HepG2 (cell line): ENCODE data around the gene SKI. TPM values are rescaled to one million over a fixed set of nuclear protein-coding genes. Genes with fewer than 3 reads are reported as not detected.
A peak's percentile ranks its signal among the peaks of the same experiment; 100 is the strongest.

Experiments used
- CBX2 ChIP-seq, 2 experiments: fragments of 200-600 bp in 1 of 2; sonication (generic); formaldehyde crosslinking in 1 of 2; IDR thresholded peaks; 2 replicates each; pipeline versions ENCODE4 v1.7.0 to v1.8.1; 2018 to 2022; ENCODE audit warnings: low read depth in 2 of 2, low read length in 1 of 2, mild to moderate bottlenecking in 1 of 2, missing genetic modification reagents in 1 of 2
- DDIT3 ChIP-seq: sonication (generic); formaldehyde crosslinking; IDR thresholded peaks from 2 replicates; pipeline ENCODE4 v1.4.0; 2020; ENCODE audit warnings: mild to moderate bottlenecking, missing genetic modification reagents
- DMTF1 ChIP-seq: sonication (generic); formaldehyde crosslinking; IDR thresholded peaks from 2 replicates; pipeline ENCODE4 v1.4.0; 2020; ENCODE audit warnings: mild to moderate bottlenecking, missing genetic modification reagents
- FUBP1 ChIP-seq: sonication (generic); formaldehyde crosslinking; IDR thresholded peaks from 2 replicates; pipeline ENCODE4 v1.5.1; 2020; ENCODE audit warnings: missing genetic modification reagents, mild to moderate bottlenecking, borderline replicate concordance
- IRF1 ChIP-seq: sonication (generic); formaldehyde crosslinking; IDR thresholded peaks from 2 replicates; pipeline ENCODE4 v1.4.0; 2020; ENCODE audit warnings: low read depth, mild to moderate bottlenecking, missing genetic modification reagents
- KDM2A ChIP-seq: sonication (generic); formaldehyde crosslinking; IDR thresholded peaks from 2 replicates; pipeline ENCODE4 v1.4.0; 2020; ENCODE audit warnings: low read depth, missing genetic modification reagents, borderline replicate concordance
- KDM5B ChIP-seq: sonication (generic); formaldehyde crosslinking; IDR thresholded peaks from 2 replicates; pipeline ENCODE4 v1.4.0; 2020; ENCODE audit warnings: missing genetic modification reagents, mild to moderate bottlenecking, borderline replicate concordance
- RXRA ChIP-seq: sonication (generic); formaldehyde crosslinking; IDR thresholded peaks from 2 replicates; pipeline ENCODE4 v1.5.1; 2020; ENCODE audit warnings: missing genetic modification reagents
- SOX13 ChIP-seq, 3 experiments: fragments of 450-650 bp in 1 of 3; sonication (generic) in 1 of 3; formaldehyde crosslinking in 1 of 3; IDR thresholded peaks in 2 of 3; conservative IDR thresholded peaks in 1 of 3; 2 replicates each; pipeline versions ENCODE4 v1.5.0 to v1.6.1; 2016 to 2020; ENCODE audit warnings: antibody characterized with exemption in 1 of 3, mild to moderate bottlenecking in 1 of 3, missing compliant biosample characterization in 1 of 3, missing genetic modification reagents in 1 of 3, moderate library complexity in 1 of 3
- ZBTB1 ChIP-seq: sonication (generic); formaldehyde crosslinking; IDR thresholded peaks from 2 replicates; pipeline ENCODE4 v1.4.0; 2020; ENCODE audit warnings: missing genetic modification reagents, borderline replicate concordance
- ZFY ChIP-seq: sonication (generic); formaldehyde crosslinking; IDR thresholded peaks from 2 replicates; pipeline ENCODE4 v1.4.0; 2020; ENCODE audit warnings: missing genetic modification reagents
- ZNF512 ChIP-seq: sonication (generic); formaldehyde crosslinking; IDR thresholded peaks from 2 replicates; pipeline ENCODE4 v1.4.0; 2020; ENCODE audit warnings: mild to moderate bottlenecking, missing genetic modification reagents
- ZNF576 ChIP-seq: sonication (generic); formaldehyde crosslinking; IDR thresholded peaks from 2 replicates; pipeline ENCODE4 v1.4.0; 2020; ENCODE audit warnings: mild to moderate bottlenecking, missing genetic modification reagents
- ZNF703 ChIP-seq: sonication (generic); formaldehyde crosslinking; IDR thresholded peaks from 2 replicates; pipeline ENCODE4 v1.5.1; 2020; ENCODE audit warnings: missing genetic modification reagents, mild to moderate bottlenecking, moderate library complexity, borderline replicate concordance
- ZNF770 ChIP-seq: sonication (generic); formaldehyde crosslinking; IDR thresholded peaks from 2 replicates; pipeline ENCODE4 v1.5.0; 2020; ENCODE audit warnings: mild to moderate bottlenecking, missing genetic modification reagents
- ZNF839 ChIP-seq: sonication (generic); formaldehyde crosslinking; IDR thresholded peaks from 2 replicates; pipeline ENCODE4 v1.4.0; 2020; ENCODE audit warnings: missing genetic modification reagents, mild to moderate bottlenecking, borderline replicate concordance
- ZZZ3 ChIP-seq: sonication (generic); formaldehyde crosslinking; IDR thresholded peaks from 2 replicates; pipeline ENCODE4 v1.4.0; 2020; ENCODE audit warnings: missing genetic modification reagents, mild to moderate bottlenecking, borderline replicate concordance
- polyA plus RNA-seq, 8 experiments: library from polyadenylated mRNA; depleted of rRNA in 3 of 8; stranded (reverse) in 7 of 8; unstranded in 1 of 8; fragments of >200 nt; fragmentation: Illumina TruSeq in 4 of 8; extraction: Trizol in 4 of 8; gene quantifications; 2 replicates each; pipeline versions ENCODE4 v1.2.1 to v1.2.3, GENCODE V29; 2011 to 2016; ENCODE audit warnings: low read depth in 4 of 8, missing spikeins in 1 of 8, mixed read lengths in 1 of 8; ENCODE audit not compliant: insufficient read depth in 1 of 8
- total RNA-seq, 5 experiments: library from RNA; depleted of rRNA; stranded (reverse); fragments of >200 nt; fragmentation: Illumina TruSeq; extraction: Trizol; gene quantifications; 2 replicates each; pipeline ENCODE4 v1.2.3, GENCODE V29; 2016; ENCODE audit warnings: low read depth in 1 of 5

The SKI gene
- total and polyA plus RNA-seq, 2 of the 13 experiments (the other 11 are each of a cell fraction or from before 2014, with no cell fraction given), result 4.7 to 6.9 TPM

- TF ChIP-seq ZBTB1 (CRISPR knock-in tag) (no peak), ZNF703 (CRISPR knock-in tag) (no peak), ZNF839 (CRISPR knock-in tag) (no peak), ZFY (peak; percentile 51; the same call in 1 of the 2 replicates), ZNF770 (peak; percentile 93), DDIT3 (no peak), FUBP1 (CRISPR knock-in tag) (no peak), RXRA (CRISPR knock-in tag) (peak; percentile 38; the same call in 1 of the 2 replicates), CBX2 (IDR thresholded peaks at IDR 0.05; ENCODE audit: low read depth, low read length) (no peak), CBX2 (CRISPR knock-in tag; IDR thresholded peaks at IDR 0.05; ENCODE audit: low read depth) (no peak), KDM5B (CRISPR knock-in tag) (peak; percentile 25; the same call in 1 of the 2 replicates), IRF1 (CRISPR knock-in tag) (no peak), KDM2A (CRISPR knock-in tag) (peak; percentile 54; the same call in 1 of the 2 replicates), SOX13 (IDR thresholded peaks at IDR 0.05) (no peak), SOX13 (CRISPR knock-in tag; conservative IDR thresholded peaks at IDR 0.05 in 1 of 2, IDR thresholded peaks at IDR 0.05 in 1 of 2) (peak in 1 of 2 experiments; percentile 18; a peak in 1 of 4 replicates), ZZZ3 (CRISPR knock-in tag) (no peak), ZNF576 (CRISPR knock-in tag) (no peak), DMTF1 (CRISPR knock-in tag) (no peak), ZNF512 (no peak)
These were observed 86.2 kb downstream of the SKI start (continued) for GRCh38 chr1:2314273-2314802.
